GM23338 (cell line): Measurements from ENCODE around the gene LAP3. TPM values are rescaled to one million over a fixed set of nuclear protein-coding genes. Genes with fewer than 3 reads are reported as not detected.

Experiments
- ATAC-seq: fragments of 200-7000 bp; cut with Tn5 transposase; 3 replicates; pipeline ENCODE4 v1.9.1; 2020
- DNase-seq: peaks from one replicate; pipeline ENCODE4 v3.0.0-alpha.2; 2015; ENCODE audit warnings: low spot score
- H2AFZ ChIP-seq: fragments of 200-600 bp; sonication (generic); 2 replicates; pipeline ENCODE4 v1.8.0; 2016; ENCODE audit warnings: antibody characterized with exemption, mild to moderate bottlenecking, moderate library complexity
- H3F3A ChIP-seq: fragments of 200-600 bp; sonication (generic); replicated peaks from 2 replicates; pipeline ENCODE4 v1.8.0; 2017; ENCODE audit warnings: antibody characterized with exemption, mixed run types, low read depth
- H3K27ac ChIP-seq: fragments of 200-600 bp; sonication (generic); 2 replicates; pipeline ENCODE4 v1.6.1; 2016; ENCODE audit warnings: low read depth
- H3K27me3 ChIP-seq: fragments of 200-600 bp; sonication (generic); 2 replicates; pipeline ENCODE4 v1.8.0; 2016; ENCODE audit warnings: mild to moderate bottlenecking, mixed run types, moderate library complexity; ENCODE audit not compliant: insufficient read depth
- H3K36me3 ChIP-seq: fragments of 200-600 bp; sonication (generic); 2 replicates; pipeline ENCODE4 v1.8.0; 2016; ENCODE audit warnings: mild to moderate bottlenecking; ENCODE audit not compliant: insufficient read depth
- H3K4me1 ChIP-seq: fragments of 200-600 bp; sonication (generic); 2 replicates; pipeline ENCODE4 v1.8.0; 2016; ENCODE audit warnings: mild to moderate bottlenecking, moderate library complexity; ENCODE audit not compliant: insufficient read depth
- H3K4me2 ChIP-seq: fragments of 200-600 bp; sonication (generic); 2 replicates; pipeline ENCODE4 v1.7.1; 2017; ENCODE audit warnings: mixed run types
- H3K4me3 ChIP-seq: fragments of 200-600 bp; sonication (generic); 2 replicates; pipeline ENCODE4 v1.6.1; 2016; ENCODE audit warnings: mixed run types
- H3K79me2 ChIP-seq: fragments of 200-600 bp; sonication (generic); replicated peaks from 2 replicates; pipeline ENCODE4 v1.8.0; 2017; ENCODE audit warnings: mild to moderate bottlenecking; ENCODE audit not compliant: insufficient read depth
- H3K9me2 ChIP-seq: fragments of 200-600 bp; sonication (generic); 2 replicates; pipeline ENCODE4 v1.8.0; 2017; ENCODE audit not compliant: insufficient read depth
- H4K20me1 ChIP-seq: fragments of 200-600 bp; sonication (generic); replicated peaks from 2 replicates; pipeline ENCODE4 v1.8.0; 2017; ENCODE audit warnings: mild to moderate bottlenecking; ENCODE audit not compliant: insufficient read depth
- H3K27ac Mint-ChIP-seq: 2 replicates; pipeline ENCODE4 v1.8.0; 2020; ENCODE audit warnings: inconsistent platforms, mild to moderate bottlenecking, moderate library complexity, mixed read lengths
- H3K27me3 Mint-ChIP-seq: 3 replicates; pipeline ENCODE4 v1.8.0; 2022; ENCODE audit warnings: low read depth, mild to moderate bottlenecking, moderate library complexity, mixed read lengths, inconsistent platforms; ENCODE audit not compliant: insufficient read depth, poor library complexity
- H3K36me3 Mint-ChIP-seq: 3 replicates; pipeline ENCODE4 v1.8.0; 2021; ENCODE audit warnings: low read depth, mild to moderate bottlenecking, inconsistent platforms, moderate library complexity, mixed read lengths
- H3K4me1 Mint-ChIP-seq: 3 replicates; pipeline ENCODE4 v1.8.0; 2020; ENCODE audit warnings: mild to moderate bottlenecking, inconsistent platforms, mixed read lengths
- H3K4me3 Mint-ChIP-seq: 3 replicates; pipeline ENCODE4 v1.8.0; 2021; ENCODE audit warnings: moderate library complexity, mild to moderate bottlenecking, inconsistent platforms, mixed read lengths
- H3K9me3 Mint-ChIP-seq: 3 replicates; pipeline ENCODE4 v1.8.0; 2020; ENCODE audit warnings: moderate library complexity, mild to moderate bottlenecking, inconsistent platforms, mixed read lengths
- CREB1 ChIP-seq: fragments of 250-450 bp; sonication (Bioruptor Pico); IDR thresholded peaks from 2 replicates; pipeline ENCODE4 v1.5.0; 2020; ENCODE audit warnings: low read depth, mild to moderate bottlenecking, moderate library complexity
- EZH2 ChIP-seq: fragments of 200-600 bp; sonication (generic); IDR thresholded peaks from one replicate; pipeline ENCODE4 v1.8.0; 2017; ENCODE audit warnings: antibody characterized with exemption, mild to moderate bottlenecking, low read depth; ENCODE audit not compliant: unreplicated experiment
- EZH2phosphoT487 ChIP-seq: fragments of 200-600 bp; sonication (generic); IDR thresholded peaks from one replicate; pipeline ENCODE4 v1.8.1; 2018; ENCODE audit warnings: antibody characterized with exemption; ENCODE audit not compliant: unreplicated experiment
- NANOG ChIP-seq: IDR thresholded peaks from 2 replicates; pipeline ENCODE4 v1.6.1; 2016; ENCODE audit warnings: antibody characterized with exemption, borderline replicate concordance
- STAT1 ChIP-seq: IDR thresholded peaks from one replicate; pipeline ENCODE4 v1.6.1; 2016; ENCODE audit warnings: antibody characterized with exemption; ENCODE audit not compliant: unreplicated experiment
- ZNF114 ChIP-seq: fragments of 250-450 bp; sonication (Bioruptor Pico); IDR thresholded peaks from 2 replicates; pipeline ENCODE4 v1.5.0; 2020; ENCODE audit warnings: mild to moderate bottlenecking, moderate library complexity
- polyA plus RNA-seq: library from polyadenylated mRNA; unstranded; fragments of >200 nt; fragmentation: Nextera tagmentation; extraction: Ambion mirVana; gene quantifications from 2 replicates; pipeline ENCODE4 v1.2.1, GENCODE V29; 2016
- total RNA-seq: library from RNA; depleted of rRNA; stranded (reverse); fragments of >200 nt; shearing (Covaris generic); gene quantifications from 2 replicates; pipeline ENCODE4 v1.2.3, GENCODE V29; 2014
- TF ChIP-seq, protein P1 (sequence below): IDR thresholded peaks from one replicate; pipeline ENCODE4 v1.6.1; 2018; ENCODE audit warnings: antibody characterized with exemption; ENCODE audit not compliant: unreplicated experiment
- TF ChIP-seq, protein P2 (sequence below), 2 experiments: fragments of 200-600 bp in 1 of 2; sonication (generic) in 1 of 2; conservative IDR thresholded peaks; 2 replicates each; pipeline versions ENCODE4 v1.5.1 to v1.6.1; 2016 to 2017; ENCODE audit warnings: antibody characterized with exemption in 2 of 2, low read depth in 2 of 2, mild to moderate bottlenecking in 2 of 2, moderate library complexity in 1 of 2

LAP3 gene
- total and polyA plus RNA-seq, 2 experiments from 2014 or later = 28.6 to 63.6 TPM

DNA sequence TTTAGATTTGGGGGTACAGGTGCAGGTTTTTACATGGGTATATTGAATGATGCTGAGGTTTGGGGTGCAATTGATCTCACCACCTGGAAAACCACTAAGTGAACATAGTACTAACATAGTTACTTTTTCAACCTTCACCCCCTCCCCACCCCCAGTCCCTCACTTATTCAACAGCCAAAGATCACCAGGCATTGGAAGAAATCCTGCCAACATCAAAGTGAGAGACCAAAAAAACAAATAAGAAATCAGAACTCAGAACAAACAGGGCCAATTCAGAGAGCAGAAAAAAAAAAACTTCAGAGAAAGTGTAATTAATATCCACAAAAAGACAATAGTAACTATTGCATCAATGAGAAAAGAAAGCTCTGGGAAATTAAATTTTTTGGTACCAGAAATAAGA, 20.5 kb upstream of the LAP3 start (continued):
- TF ChIP-seq, protein P1, sequence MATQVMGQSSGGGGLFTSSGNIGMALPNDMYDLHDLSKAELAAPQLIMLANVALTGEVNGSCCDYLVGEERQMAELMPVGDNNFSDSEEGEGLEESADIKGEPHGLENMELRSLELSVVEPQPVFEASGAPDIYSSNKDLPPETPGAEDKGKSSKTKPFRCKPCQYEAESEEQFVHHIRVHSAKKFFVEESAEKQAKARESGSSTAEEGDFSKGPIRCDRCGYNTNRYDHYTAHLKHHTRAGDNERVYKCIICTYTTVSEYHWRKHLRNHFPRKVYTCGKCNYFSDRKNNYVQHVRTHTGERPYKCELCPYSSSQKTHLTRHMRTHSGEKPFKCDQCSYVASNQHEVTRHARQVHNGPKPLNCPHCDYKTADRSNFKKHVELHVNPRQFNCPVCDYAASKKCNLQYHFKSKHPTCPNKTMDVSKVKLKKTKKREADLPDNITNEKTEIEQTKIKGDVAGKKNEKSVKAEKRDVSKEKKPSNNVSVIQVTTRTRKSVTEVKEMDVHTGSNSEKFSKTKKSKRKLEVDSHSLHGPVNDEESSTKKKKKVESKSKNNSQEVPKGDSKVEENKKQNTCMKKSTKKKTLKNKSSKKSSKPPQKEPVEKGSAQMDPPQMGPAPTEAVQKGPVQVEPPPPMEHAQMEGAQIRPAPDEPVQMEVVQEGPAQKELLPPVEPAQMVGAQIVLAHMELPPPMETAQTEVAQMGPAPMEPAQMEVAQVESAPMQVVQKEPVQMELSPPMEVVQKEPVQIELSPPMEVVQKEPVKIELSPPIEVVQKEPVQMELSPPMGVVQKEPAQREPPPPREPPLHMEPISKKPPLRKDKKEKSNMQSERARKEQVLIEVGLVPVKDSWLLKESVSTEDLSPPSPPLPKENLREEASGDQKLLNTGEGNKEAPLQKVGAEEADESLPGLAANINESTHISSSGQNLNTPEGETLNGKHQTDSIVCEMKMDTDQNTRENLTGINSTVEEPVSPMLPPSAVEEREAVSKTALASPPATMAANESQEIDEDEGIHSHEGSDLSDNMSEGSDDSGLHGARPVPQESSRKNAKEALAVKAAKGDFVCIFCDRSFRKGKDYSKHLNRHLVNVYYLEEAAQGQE = no peak
- TF ChIP-seq EZH2 (no peak), STAT1 (no peak), EZH2phosphoT487 (no peak), NANOG (no peak)

DNA sequence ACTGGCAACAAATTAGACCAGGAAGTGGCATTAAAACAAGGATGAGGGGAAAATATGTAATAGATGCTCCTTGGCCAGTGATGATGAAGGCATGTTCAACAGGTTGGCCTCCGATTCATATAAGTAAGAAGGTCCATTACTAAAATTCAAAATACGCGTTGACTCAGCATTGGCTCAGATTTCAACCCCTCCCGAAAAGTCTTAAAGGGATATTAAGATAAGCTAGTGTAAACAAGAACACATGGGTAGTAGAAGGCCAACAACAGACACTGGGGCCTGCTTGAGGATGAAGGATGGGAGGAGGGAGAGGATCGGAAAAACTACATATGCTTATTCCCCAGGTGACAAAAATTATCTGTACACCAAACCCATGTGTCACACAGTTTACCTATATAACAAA, 19.1 kb upstream of the LAP3 start:
- Histone ChIP-seq H3K4me2 (no peak overlapping the region), H3K79me2 (no peaks in the 10 kb centered on the region), H3K36me3 (no peaks in the 10 kb centered on the region), H3F3A (no peaks in the 10 kb centered on the region), H3K27ac (no peak overlapping the region), H4K20me1 (no peaks in the 10 kb centered on the region), H3K9me2 (no peaks in the 10 kb centered on the region), H3K27me3 (no peaks in the 10 kb centered on the region), H3K4me3 (no peak overlapping the region), H2AFZ (no peak overlapping the region), H3K4me1 (no peaks in the 10 kb centered on the region)
- peaks cover 2% of the 10 kb centered on the region for H3K27me3 Mint-ChIP-seq
- TF ChIP-seq EZH2phosphoT487 (no peak), ZNF114 (CRISPR knock-in tag) (no peak), CREB1 (no peak)
- TF ChIP-seq, protein P2, sequence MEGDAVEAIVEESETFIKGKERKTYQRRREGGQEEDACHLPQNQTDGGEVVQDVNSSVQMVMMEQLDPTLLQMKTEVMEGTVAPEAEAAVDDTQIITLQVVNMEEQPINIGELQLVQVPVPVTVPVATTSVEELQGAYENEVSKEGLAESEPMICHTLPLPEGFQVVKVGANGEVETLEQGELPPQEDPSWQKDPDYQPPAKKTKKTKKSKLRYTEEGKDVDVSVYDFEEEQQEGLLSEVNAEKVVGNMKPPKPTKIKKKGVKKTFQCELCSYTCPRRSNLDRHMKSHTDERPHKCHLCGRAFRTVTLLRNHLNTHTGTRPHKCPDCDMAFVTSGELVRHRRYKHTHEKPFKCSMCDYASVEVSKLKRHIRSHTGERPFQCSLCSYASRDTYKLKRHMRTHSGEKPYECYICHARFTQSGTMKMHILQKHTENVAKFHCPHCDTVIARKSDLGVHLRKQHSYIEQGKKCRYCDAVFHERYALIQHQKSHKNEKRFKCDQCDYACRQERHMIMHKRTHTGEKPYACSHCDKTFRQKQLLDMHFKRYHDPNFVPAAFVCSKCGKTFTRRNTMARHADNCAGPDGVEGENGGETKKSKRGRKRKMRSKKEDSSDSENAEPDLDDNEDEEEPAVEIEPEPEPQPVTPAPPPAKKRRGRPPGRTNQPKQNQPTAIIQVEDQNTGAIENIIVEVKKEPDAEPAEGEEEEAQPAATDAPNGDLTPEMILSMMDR (conservative IDR thresholded peaks at IDR 0.05; ENCODE audit: low read depth in 2 of 2) = no peak
- H3K4me3 Mint-ChIP-seq = no peak overlapping the region
- ATAC-seq = no peak
- no peaks in the 10 kb centered on the region for H3K9me3 Mint-ChIP-seq
- no peaks in the 10 kb centered on the region for H3K36me3 Mint-ChIP-seq
- no peak overlapping the region for H3K27ac Mint-ChIP-seq
- no peaks in the 10 kb centered on the region for H3K4me1 Mint-ChIP-seq
- DNase-seq = no peak
